ENCODE results near the gene MUC13. TPM values are rescaled to one million over a fixed set of nuclear protein-coding genes. Genes with fewer than 3 reads are reported as not detected.

Gene MUC13
- total RNA-seq, 4 donors from 2014 or later, result 37.8 to 700 (median 401) TPM

DNA sequence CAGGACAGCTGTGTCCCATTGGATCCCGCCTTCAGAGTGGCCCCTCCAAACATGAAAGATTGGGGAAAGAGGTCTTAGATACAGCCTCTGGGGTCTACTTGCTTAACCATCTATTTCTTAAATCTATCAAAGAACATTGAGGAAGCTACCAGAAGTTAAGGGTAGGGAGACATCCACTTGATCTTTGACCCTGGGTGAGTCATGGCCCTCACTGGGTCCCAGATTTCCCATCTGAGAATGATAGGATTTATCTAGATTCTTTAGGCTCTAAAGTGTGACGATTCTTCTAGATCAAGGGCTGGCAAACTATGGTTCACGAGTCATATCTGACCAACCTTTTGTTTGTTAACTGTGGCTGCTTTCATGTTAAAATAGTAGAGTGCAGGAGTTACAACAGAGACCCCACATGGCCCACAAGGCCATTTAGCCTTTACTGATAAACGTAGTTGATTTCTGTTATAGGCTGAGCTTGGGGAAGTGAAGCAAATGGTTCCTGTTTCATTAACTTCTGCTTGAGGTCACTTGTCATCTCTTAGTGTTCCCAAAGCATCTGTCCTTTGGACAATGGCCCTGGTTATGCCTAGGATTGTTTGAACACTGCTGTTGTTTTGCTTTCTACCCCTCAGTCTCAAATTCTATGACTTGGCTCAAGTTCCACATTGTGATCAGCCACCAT, 8.0 kb downstream of the MUC13 start:
- DNase-seq, result no peak
- in situ Hi-C loops (cut with MboI; ENCODE audit: low pct_ligation_motif_present in 1 of 4, low pct_unique_long_range_greater_than_20kb in 1 of 4, low sequenced_read_pairs in 3 of 4) (loop anchor here in 3 of 4 donors (10.0 to 25.0 kb wide), 3 partner anchors 58 to 511 kb away; no protein-coding TSS in a partner anchor), intact Hi-C loops (cut with DNase I; ENCODE audit: low total_unique reads) (loop anchor here (10.0 kb wide), 1 partner anchor 508 kb away; no protein-coding TSS in a partner anchor)
- Histone ChIP-seq H3K27ac (no peak overlapping the region), H3K4me3 (no peak overlapping the region), H3K36me3 (peaks cover 0 to 13% (median 4%) of the 10 kb centered on the region in 4 donors), H3K27me3 (no peaks in the 10 kb centered on the region), H3K9me3 (no peaks in the 10 kb centered on the region), H3K4me1 (peaks cover 0 to 51% (median 10%) of the 10 kb centered on the region in 4 donors)
- 28 to 76% methylated on average over 2 to 4 of the region's 4 CpGs for WGBS, 2 donors (ENCODE audit: low coverage in 1 of 2)
- TF ChIP-seq CTCF (IDR thresholded peaks at IDR 0.05), result no peak
- no peak for TF ChIP-seq EP300 (IDR thresholded peaks at IDR 0.05; ENCODE audit: low read depth)
- TF ChIP-seq POLR2A (IDR thresholded peaks at IDR 0.05), result no peak
- TF ChIP-seq POLR2AphosphoS5 (IDR thresholded peaks at IDR 0.05), result no peak

DNA sequence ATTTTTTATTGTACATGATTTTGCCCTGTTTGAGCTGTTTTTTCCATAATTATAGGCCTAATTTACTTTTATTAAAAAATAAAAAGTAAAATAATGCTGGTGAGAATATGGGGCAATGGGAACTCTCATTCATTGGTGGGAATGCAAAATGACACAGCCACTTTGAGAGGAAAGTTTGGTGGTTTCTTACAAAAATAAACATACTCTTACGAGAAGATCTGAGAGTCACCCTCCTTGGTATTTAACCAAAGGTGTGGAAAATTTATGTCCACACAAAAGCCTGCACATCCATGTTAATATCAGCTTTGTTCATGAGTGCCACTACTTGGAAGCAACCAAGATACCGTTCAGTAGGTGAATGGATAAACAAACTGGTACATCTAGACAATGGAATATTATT, 9.8 kb downstream of the MUC13 start:
- 81 to 85% methylated on average over 2 of the region's 2 CpGs for WGBS, 2 donors (ENCODE audit: low coverage in 1 of 2)
- peaks cover 0 to 17% (median 8%) of the 10 kb centered on the region in 4 donors for H3K36me3 ChIP-seq
- peaks cover 0 to 33% (median 6%) of the 10 kb centered on the region in 4 donors for H3K4me1 ChIP-seq
- TF ChIP-seq EP300 (IDR thresholded peaks at IDR 0.05; ENCODE audit: low read depth) (no peak), POLR2AphosphoS5 (IDR thresholded peaks at IDR 0.05) (no peak), POLR2A (IDR thresholded peaks at IDR 0.05) (no peak), CTCF (IDR thresholded peaks at IDR 0.05) (no peak)
- intact Hi-C loops (cut with DNase I; ENCODE audit: low total_unique reads) (loop anchor here (10.0 kb wide), 1 partner anchor 510 kb away; no protein-coding TSS in a partner anchor), in situ Hi-C loops (cut with MboI; ENCODE audit: low pct_ligation_motif_present in 1 of 4, low pct_unique_long_range_greater_than_20kb in 1 of 4, low sequenced_read_pairs in 3 of 4) (loop anchor here (10.0 to 25.0 kb wide), 5 partner anchors 60 to 513 kb away; no protein-coding TSS in a partner anchor)
- no peak for DNase-seq
- H3K27ac ChIP-seq, result no peak overlapping the region
- H3K4me3 ChIP-seq, result no peak overlapping the region
- no peaks in the 10 kb centered on the region for H3K9me3 ChIP-seq
- H3K27me3 ChIP-seq, result no peaks in the 10 kb centered on the region

DNA sequence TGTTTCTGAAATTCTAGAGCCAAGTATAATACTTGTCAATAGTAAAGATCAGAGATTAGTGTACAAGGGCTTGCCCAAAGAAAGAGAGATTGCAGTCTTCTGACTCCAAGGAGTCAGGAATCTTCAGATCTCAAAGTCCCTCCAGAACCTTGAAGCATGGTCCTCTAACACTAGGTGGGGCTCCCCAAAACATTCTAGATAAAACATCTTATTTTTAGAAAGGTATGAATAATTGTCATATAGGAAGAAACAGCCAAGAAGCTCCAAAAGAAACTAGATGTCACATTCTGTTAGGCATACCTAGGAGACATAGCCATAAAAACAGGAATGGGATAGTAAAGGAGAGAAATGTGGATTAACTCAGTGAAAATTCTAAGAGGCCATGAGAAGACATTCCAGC, 10.7 kb downstream of the MUC13 start:
- no peak for DNase-seq
- Histone ChIP-seq H3K4me3 (no peak overlapping the region), H3K27me3 (no peaks in the 10 kb centered on the region), H3K36me3 (peaks cover 0 to 17% (median 8%) of the 10 kb centered on the region in 4 donors), H3K4me1 (peaks cover 0 to 24% (median 3%) of the 10 kb centered on the region in 4 donors), H3K9me3 (no peaks in the 10 kb centered on the region), H3K27ac (no peak overlapping the region)
- intact Hi-C loops (cut with DNase I; ENCODE audit: low total_unique reads), result loop anchor here (10.0 kb wide), 1 partner anchor 511 kb away; no protein-coding TSS in a partner anchor
- TF ChIP-seq CTCF (IDR thresholded peaks at IDR 0.05) (peak in 1 of 5 experiments; percentile 13), POLR2AphosphoS5 (IDR thresholded peaks at IDR 0.05) (no peak)
- in situ Hi-C loops (cut with MboI; ENCODE audit: low pct_ligation_motif_present in 1 of 4, low pct_unique_long_range_greater_than_20kb in 1 of 4, low sequenced_read_pairs in 3 of 4), result loop anchor here (10.0 to 25.0 kb wide), 4 partner anchors 61 to 511 kb away; no protein-coding TSS in a partner anchor

- H3K36me3 ChIP-seq, result peaks cover 0 to 17% (median 6%) of the 10 kb centered on the region in 4 donors
- H3K4me3 ChIP-seq, result no peak overlapping the region
- TF ChIP-seq POLR2AphosphoS5 (IDR thresholded peaks at IDR 0.05), result peak in 1 of 3 donors; percentile 14
- TF ChIP-seq EP300 (IDR thresholded peaks at IDR 0.05; ENCODE audit: low read depth), result no peak
- TF ChIP-seq CTCF (IDR thresholded peaks at IDR 0.05), result no peak
- no peaks in the 10 kb centered on the region for H3K27me3 ChIP-seq
- intact Hi-C loops (cut with DNase I; ENCODE audit: low total_unique reads) (loop anchor here (10.0 kb wide), 1 partner anchor 514 kb away; no protein-coding TSS in a partner anchor), in situ Hi-C loops (cut with MboI; ENCODE audit: low pct_ligation_motif_present in 1 of 4, low pct_unique_long_range_greater_than_20kb in 1 of 4, low sequenced_read_pairs in 3 of 4) (loop anchor here (10.0 to 25.0 kb wide), 4 partner anchors 64 to 514 kb away; no protein-coding TSS in a partner anchor)
- no peak overlapping the region for H3K27ac ChIP-seq
- no peaks in the 10 kb centered on the region for H3K4me1 ChIP-seq
- H3K9me3 ChIP-seq, result no peaks in the 10 kb centered on the region
- WGBS, 2 donors (ENCODE audit: low coverage in 1 of 2), result 95 to 100% methylated on average over 4 to 5 of the region's 5 CpGs
- DNase-seq, result no peak
Observed at GRCh38 chr3:124920718-124921117, 13.8 kb downstream of the MUC13 start.

Data from transverse colon (tissue), 4 donors.